ENCODE data around the gene APOM.

- TF ChIP-seq, protein P1, sequence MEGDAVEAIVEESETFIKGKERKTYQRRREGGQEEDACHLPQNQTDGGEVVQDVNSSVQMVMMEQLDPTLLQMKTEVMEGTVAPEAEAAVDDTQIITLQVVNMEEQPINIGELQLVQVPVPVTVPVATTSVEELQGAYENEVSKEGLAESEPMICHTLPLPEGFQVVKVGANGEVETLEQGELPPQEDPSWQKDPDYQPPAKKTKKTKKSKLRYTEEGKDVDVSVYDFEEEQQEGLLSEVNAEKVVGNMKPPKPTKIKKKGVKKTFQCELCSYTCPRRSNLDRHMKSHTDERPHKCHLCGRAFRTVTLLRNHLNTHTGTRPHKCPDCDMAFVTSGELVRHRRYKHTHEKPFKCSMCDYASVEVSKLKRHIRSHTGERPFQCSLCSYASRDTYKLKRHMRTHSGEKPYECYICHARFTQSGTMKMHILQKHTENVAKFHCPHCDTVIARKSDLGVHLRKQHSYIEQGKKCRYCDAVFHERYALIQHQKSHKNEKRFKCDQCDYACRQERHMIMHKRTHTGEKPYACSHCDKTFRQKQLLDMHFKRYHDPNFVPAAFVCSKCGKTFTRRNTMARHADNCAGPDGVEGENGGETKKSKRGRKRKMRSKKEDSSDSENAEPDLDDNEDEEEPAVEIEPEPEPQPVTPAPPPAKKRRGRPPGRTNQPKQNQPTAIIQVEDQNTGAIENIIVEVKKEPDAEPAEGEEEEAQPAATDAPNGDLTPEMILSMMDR (IDR thresholded peaks at IDR 0.05): no peak
- TF ChIP-seq POLR2A (IDR thresholded peaks at IDR 0.05): no peak
Measured at GRCh38 chr6:31692353-31692752, 36.7 kb downstream of the APOM start.
